ENCODE results near the gene SYT6. TPM values are rescaled to one million over a fixed set of nuclear protein-coding genes. Genes with fewer than 3 reads are reported as not detected.

SYT6 gene
- total RNA-seq, 1 experiment from 2014 or later, result not detected

DNA sequence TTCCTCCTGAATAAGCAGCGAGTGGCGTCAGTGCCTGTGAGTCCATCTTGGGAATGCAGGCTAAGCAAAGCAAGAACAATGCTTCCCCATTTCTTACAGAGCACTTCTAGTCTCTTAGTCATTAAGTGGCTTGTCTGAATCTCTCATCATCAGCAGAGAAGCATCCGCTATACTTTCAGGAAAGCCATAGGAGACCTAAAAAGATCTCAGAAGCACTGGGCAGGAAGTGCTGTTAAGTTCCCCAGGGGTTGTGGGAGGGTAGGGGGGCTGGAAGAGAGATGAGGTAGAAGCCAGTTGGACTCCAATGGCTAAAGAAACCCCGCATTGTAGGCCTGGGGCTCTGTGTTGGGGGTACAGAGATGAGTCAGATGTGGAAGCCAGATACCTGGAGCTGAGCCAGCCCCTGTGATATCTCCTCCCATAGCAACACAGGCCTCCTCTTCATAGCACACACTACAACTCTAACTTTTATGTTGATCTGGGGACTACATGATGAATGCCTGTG lies 44.9 kb downstream of the SYT6 start:
- Histone ChIP-seq H3K4me1 (ENCODE audit: control insufficient read depth in 1 of 2, insufficient read depth in 2 of 2, low read length in 2 of 2) (peaks cover 2 to 4% of the 10 kb centered on the region in 2 experiments), H3K4me3 (replicated peaks in 1 of 2; ENCODE audit: low read depth in 1 of 2, low read length in 2 of 2) (no peak overlapping the region), H3K79me2 (ENCODE audit: insufficient read depth, low read length) (no peaks in the 10 kb centered on the region), H3K36me3 (ENCODE audit: control insufficient read depth in 1 of 2, insufficient read depth in 2 of 2, low read length in 2 of 2) (no peaks in the 10 kb centered on the region), H3K9me3 (ENCODE audit: control insufficient read depth in 1 of 2, insufficient read depth in 1 of 2, low read depth in 1 of 2, low read length in 2 of 2) (no peaks in the 10 kb centered on the region), H3K27me3 (ENCODE audit: insufficient read depth, low read length) (no peaks in the 10 kb centered on the region; the same call in 1 of the 2 replicates), H3K4me2 (ENCODE audit: low read length) (no peak overlapping the region), H3K9me2 (ENCODE audit: insufficient read depth) (no peaks in the 10 kb centered on the region), H3K27ac (ENCODE audit: low read depth, low read length) (no peak overlapping the region), H4K20me1 (ENCODE audit: insufficient read depth) (no peaks in the 10 kb centered on the region), H2AFZ (ENCODE audit: low read depth, low read length, poor library complexity, severe bottlenecking) (no peak overlapping the region), H3K9ac (ENCODE audit: low read length) (no peak overlapping the region)
- TF ChIP-seq SP1 (IDR thresholded peaks at IDR 0.05; ENCODE audit: low read depth), result no peak
- TF ChIP-seq, protein P1, sequence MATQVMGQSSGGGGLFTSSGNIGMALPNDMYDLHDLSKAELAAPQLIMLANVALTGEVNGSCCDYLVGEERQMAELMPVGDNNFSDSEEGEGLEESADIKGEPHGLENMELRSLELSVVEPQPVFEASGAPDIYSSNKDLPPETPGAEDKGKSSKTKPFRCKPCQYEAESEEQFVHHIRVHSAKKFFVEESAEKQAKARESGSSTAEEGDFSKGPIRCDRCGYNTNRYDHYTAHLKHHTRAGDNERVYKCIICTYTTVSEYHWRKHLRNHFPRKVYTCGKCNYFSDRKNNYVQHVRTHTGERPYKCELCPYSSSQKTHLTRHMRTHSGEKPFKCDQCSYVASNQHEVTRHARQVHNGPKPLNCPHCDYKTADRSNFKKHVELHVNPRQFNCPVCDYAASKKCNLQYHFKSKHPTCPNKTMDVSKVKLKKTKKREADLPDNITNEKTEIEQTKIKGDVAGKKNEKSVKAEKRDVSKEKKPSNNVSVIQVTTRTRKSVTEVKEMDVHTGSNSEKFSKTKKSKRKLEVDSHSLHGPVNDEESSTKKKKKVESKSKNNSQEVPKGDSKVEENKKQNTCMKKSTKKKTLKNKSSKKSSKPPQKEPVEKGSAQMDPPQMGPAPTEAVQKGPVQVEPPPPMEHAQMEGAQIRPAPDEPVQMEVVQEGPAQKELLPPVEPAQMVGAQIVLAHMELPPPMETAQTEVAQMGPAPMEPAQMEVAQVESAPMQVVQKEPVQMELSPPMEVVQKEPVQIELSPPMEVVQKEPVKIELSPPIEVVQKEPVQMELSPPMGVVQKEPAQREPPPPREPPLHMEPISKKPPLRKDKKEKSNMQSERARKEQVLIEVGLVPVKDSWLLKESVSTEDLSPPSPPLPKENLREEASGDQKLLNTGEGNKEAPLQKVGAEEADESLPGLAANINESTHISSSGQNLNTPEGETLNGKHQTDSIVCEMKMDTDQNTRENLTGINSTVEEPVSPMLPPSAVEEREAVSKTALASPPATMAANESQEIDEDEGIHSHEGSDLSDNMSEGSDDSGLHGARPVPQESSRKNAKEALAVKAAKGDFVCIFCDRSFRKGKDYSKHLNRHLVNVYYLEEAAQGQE (IDR thresholded peaks at IDR 0.05; ENCODE audit: low read depth), result no peak
- no peak for TF ChIP-seq JUND (IDR thresholded peaks at IDR 0.05)
- TF ChIP-seq, protein P2, sequence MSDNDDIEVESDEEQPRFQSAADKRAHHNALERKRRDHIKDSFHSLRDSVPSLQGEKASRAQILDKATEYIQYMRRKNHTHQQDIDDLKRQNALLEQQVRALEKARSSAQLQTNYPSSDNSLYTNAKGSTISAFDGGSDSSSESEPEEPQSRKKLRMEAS (IDR thresholded peaks at IDR 0.05), result no peak
- no peak for TF ChIP-seq EZH2phosphoT487 (IDR thresholded peaks at IDR 0.05; ENCODE audit: borderline replicate concordance)
- TF ChIP-seq POLR2A (IDR thresholded peaks at IDR 0.05; ENCODE audit: borderline replicate concordance, extremely low read depth, insufficient read depth, insufficient read length), result no peak
- TF ChIP-seq CBX3 (IDR thresholded peaks at IDR 0.05; ENCODE audit: low read depth), result no peak
- TF ChIP-seq TCF7L2 (IDR thresholded peaks at IDR 0.05; ENCODE audit: borderline replicate concordance, extremely low read depth, insufficient read depth, insufficient read length), result no peak
- TF ChIP-seq EZH2 (IDR thresholded peaks at IDR 0.05), result no peak
- no peak for TF ChIP-seq SRF (IDR thresholded peaks at IDR 0.05; ENCODE audit: low read depth)
- no peak for TF ChIP-seq FOSL1 (IDR thresholded peaks at IDR 0.05; ENCODE audit: low read depth)
- TF ChIP-seq ELF1 (IDR thresholded peaks at IDR 0.05; ENCODE audit: borderline replicate concordance, low read depth), result no peak
- no peak for TF ChIP-seq SIN3A (IDR thresholded peaks at IDR 0.05; ENCODE audit: low read depth)
- TF ChIP-seq POLR2AphosphoS5 (IDR thresholded peaks at IDR 0.05; ENCODE audit: low read depth, low read length), result no peak
- TF ChIP-seq, protein P3, sequence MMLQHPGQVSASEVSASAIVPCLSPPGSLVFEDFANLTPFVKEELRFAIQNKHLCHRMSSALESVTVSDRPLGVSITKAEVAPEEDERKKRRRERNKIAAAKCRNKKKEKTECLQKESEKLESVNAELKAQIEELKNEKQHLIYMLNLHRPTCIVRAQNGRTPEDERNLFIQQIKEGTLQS (IDR thresholded peaks at IDR 0.05), result no peak
- no peak for TF ChIP-seq RAD21 (IDR thresholded peaks at IDR 0.05; ENCODE audit: low read depth)
- no peak for TF ChIP-seq ZFX (IDR thresholded peaks at IDR 0.05)
- no peak for TF ChIP-seq EGR1 (IDR thresholded peaks at IDR 0.05; ENCODE audit: low read depth)
- intact Hi-C loops (cut with micrococcal nuclease), result no loop called here
- RAD21 ChIA-PET (ENCODE audit: low non-redundant PET in 1 of 2, low total read pairs in 2 of 2, uncharacterized antibody in 2 of 2, unreplicated experiment in 2 of 2), result no interaction called here
- POLR2A ChIA-PET, result no interaction called here
- no TSS peak for BruUV-seq (replicated peaks)
- ATAC-seq (no peak), DNase-seq (ENCODE audit: low read depth, low spot score) (no peak)
- CTCF ChIA-PET, result no interaction called here
